Measurements from ENCODE around the gene FNDC3B.
"Not testable (repeated sequence)": the region's sequence is repeated elsewhere in the genome, so short reads cannot be mapped to it uniquely, and the experiment has no call there.

FNDC3B gene

GRCh38 chr3:172076212-172076611, 36.8 kb downstream of the FNDC3B start:
- no peak for FAIRE-seq

GRCh38 chr3:172077197-172077757, 37.9 kb downstream of the FNDC3B start:
- no peak for FAIRE-seq

- no peak for FAIRE-seq
Measured at GRCh38 chr3:172078244-172078643, 38.9 kb downstream of the FNDC3B start.

- no peak for FAIRE-seq
Measured at GRCh38 chr3:172078721-172079120, 39.3 kb downstream of the FNDC3B start.

- no peak for FAIRE-seq
Measured at GRCh38 chr3:172079326-172079976, 40.1 kb downstream of the FNDC3B start.

GRCh38 chr3:172080503-172080902, 41.1 kb downstream of the FNDC3B start:
- FAIRE-seq: no peak

GRCh38 chr3:172082269-172082668, 42.9 kb downstream of the FNDC3B start:
- no peak for FAIRE-seq

- no peak for FAIRE-seq
Measured at GRCh38 chr3:172082820-172083513, 43.6 kb downstream of the FNDC3B start.

- FAIRE-seq: no peak
Measured at GRCh38 chr3:172083995-172084409, 44.6 kb downstream of the FNDC3B start.

GRCh38 chr3:172084871-172085556, 45.6 kb downstream of the FNDC3B start:
- no peak for FAIRE-seq

GRCh38 chr3:172085557-172085895, 46.1 kb downstream of the FNDC3B start:
- FAIRE-seq: no peak

- FAIRE-seq: no peak
Measured at GRCh38 chr3:172086071-172086470, 46.7 kb downstream of the FNDC3B start.

- no peak for FAIRE-seq
Measured at GRCh38 chr3:172087198-172087597, 47.8 kb downstream of the FNDC3B start.

GRCh38 chr3:172087602-172088580, 48.5 kb downstream of the FNDC3B start:
- no peak for FAIRE-seq

- FAIRE-seq: no peak
Measured at GRCh38 chr3:172089250-172089649, 49.9 kb downstream of the FNDC3B start.

- no peak for FAIRE-seq
Measured at GRCh38 chr3:172090035-172090434, 50.7 kb downstream of the FNDC3B start.

- FAIRE-seq: no peak
Measured at GRCh38 chr3:172092658-172093057, 53.3 kb downstream of the FNDC3B start.

GRCh38 chr3:172093581-172094443, 54.4 kb downstream of the FNDC3B start:
- not testable (repeated sequence) for FAIRE-seq

GRCh38 chr3:172094621-172095557, 55.5 kb downstream of the FNDC3B start:
- no peak for FAIRE-seq

- no peak for FAIRE-seq
Measured at GRCh38 chr3:172096881-172097420, 57.6 kb downstream of the FNDC3B start.

All from TTC549 (cell line).